ENCODE measurements around the gene COL8A1. TPM values are rescaled to one million over a fixed set of nuclear protein-coding genes. Genes with fewer than 3 reads are reported as not detected.

The COL8A1 gene
- total and polyA plus RNA-seq, 2 donors (not counting 1 experiment from before 2014, with no cell fraction given), result 0.12 TPM; not detected in 1

DNA sequence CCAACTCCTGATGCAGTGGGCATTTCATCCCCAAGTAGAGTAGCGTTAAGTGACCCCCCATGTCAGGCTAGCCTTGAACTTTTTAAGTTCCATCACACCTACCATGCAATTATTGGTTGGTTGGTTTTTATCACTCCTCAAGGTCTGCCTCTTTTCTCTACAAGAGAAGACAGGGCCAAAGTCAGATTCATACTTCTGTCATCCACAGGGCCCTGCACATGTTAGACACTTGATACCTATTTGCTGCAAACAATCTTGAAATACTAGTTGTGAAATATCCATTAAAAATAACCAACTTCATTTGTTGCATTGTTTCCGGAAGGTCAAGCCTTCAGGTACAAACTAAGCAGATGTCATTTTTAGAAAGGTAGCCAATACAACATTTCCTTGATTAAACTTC, 180.4 kb downstream of the COL8A1 start:
- CTCF ChIA-PET, result interaction anchor here (0.5 to 1.9 kb wide), 4 partner anchors 13 to 767 kb away, joined by 3 to 16 read pairs (median 4); partner anchors contain the start of genes NIT2 and TBC1D23
- H3K27ac ChIP-seq (ENCODE audit: low read length in 2 of 2), result peak overlapping the region in 1 of 2 donors; percentile 91
- POLR2A ChIA-PET, result interaction anchor here (1.4 kb wide), 1 partner anchor 442 kb away, joined by 8 read pairs; the partner anchor contains the start of gene TBC1D23
- Mint-ChIP-seq H3K9me3 (ENCODE audit: insufficient read depth) (no peaks in the 10 kb centered on the region), H3K27ac (peak overlapping the region; percentile 100), H3K4me1 (peaks cover 41% of the 10 kb centered on the region), H3K4me3 (peak overlapping the region; percentile 99), H3K27me3 (no peaks in the 10 kb centered on the region)
- 100% methylated on average over 1 of the region's 2 CpGs for WGBS (ENCODE audit: insufficient coverage)
- H3K9ac ChIP-seq (ENCODE audit: low read length), result peak overlapping the region; percentile 85
- DNase-seq, result no peak
- no peaks in the 10 kb centered on the region for H4K20me1 ChIP-seq (ENCODE audit: control insufficient read depth, insufficient read depth, low read length, poor library complexity, severe bottlenecking)
- ATAC-seq (ENCODE audit: low read depth), result no peak
- H3K4me2 ChIP-seq (replicated peaks; ENCODE audit: low read depth, low read length, poor library complexity, severe bottlenecking), result peak overlapping the region; percentile 70
- peaks cover 39% of the 10 kb centered on the region for H3K79me2 ChIP-seq (ENCODE audit: control insufficient read depth, insufficient read depth, low read length)
- no peaks in the 10 kb centered on the region for H3K9me3 ChIP-seq (ENCODE audit: control extremely low read depth in 1 of 3, control insufficient read depth in 2 of 3, insufficient read depth in 1 of 3, low read length in 2 of 3)
- no peaks in the 10 kb centered on the region for H3K36me3 ChIP-seq (replicated peaks in 1 of 2; ENCODE audit: control extremely low read depth in 1 of 2, control insufficient read depth in 1 of 2, extremely low read depth in 1 of 2, insufficient read depth in 2 of 2, low read length in 1 of 2)
- peak overlapping the region in 1 of 5 experiments; percentile 92 for H3K4me3 ChIP-seq (ENCODE audit: control extremely low read depth in 1 of 5, extremely low read depth in 1 of 5, insufficient read depth in 1 of 5, low read depth in 2 of 5, low read length in 4 of 5)
- peaks cover 16 to 17% of the 10 kb centered on the region in 2 donors for H3K4me1 ChIP-seq (ENCODE audit: control insufficient read depth in 2 of 2, insufficient read depth in 2 of 2, low read length in 2 of 2)
- TF ChIP-seq, protein P1, sequence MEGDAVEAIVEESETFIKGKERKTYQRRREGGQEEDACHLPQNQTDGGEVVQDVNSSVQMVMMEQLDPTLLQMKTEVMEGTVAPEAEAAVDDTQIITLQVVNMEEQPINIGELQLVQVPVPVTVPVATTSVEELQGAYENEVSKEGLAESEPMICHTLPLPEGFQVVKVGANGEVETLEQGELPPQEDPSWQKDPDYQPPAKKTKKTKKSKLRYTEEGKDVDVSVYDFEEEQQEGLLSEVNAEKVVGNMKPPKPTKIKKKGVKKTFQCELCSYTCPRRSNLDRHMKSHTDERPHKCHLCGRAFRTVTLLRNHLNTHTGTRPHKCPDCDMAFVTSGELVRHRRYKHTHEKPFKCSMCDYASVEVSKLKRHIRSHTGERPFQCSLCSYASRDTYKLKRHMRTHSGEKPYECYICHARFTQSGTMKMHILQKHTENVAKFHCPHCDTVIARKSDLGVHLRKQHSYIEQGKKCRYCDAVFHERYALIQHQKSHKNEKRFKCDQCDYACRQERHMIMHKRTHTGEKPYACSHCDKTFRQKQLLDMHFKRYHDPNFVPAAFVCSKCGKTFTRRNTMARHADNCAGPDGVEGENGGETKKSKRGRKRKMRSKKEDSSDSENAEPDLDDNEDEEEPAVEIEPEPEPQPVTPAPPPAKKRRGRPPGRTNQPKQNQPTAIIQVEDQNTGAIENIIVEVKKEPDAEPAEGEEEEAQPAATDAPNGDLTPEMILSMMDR (IDR thresholded peaks at IDR 0.05), result no peak
- TF ChIP-seq EZH2 (IDR thresholded peaks at IDR 0.05; ENCODE audit: borderline replicate concordance, insufficient read depth, low read depth, low read length, poor library complexity, severe bottlenecking), result no peak
- no peaks in the 10 kb centered on the region for H3K27me3 ChIP-seq (replicated peaks in 1 of 4; ENCODE audit: control extremely low read depth in 1 of 4, control insufficient read depth in 3 of 4, insufficient read depth in 4 of 4, low read length in 3 of 4)
- intact Hi-C loops (cut with micrococcal nuclease), result loop anchor here (5.0 to 10.0 kb wide), 4 partner anchors 228 to 1753 kb away; partner anchors contain the start of genes CLDND1, CPOX and PCNP
- no peak overlapping the region for H2AFZ ChIP-seq (ENCODE audit: insufficient read depth, low read depth, low read length, poor library complexity, severe bottlenecking)
